ENCODE measurements around the gene FGA. TPM values are rescaled to one million over a fixed set of nuclear protein-coding genes. Genes with fewer than 3 reads are reported as not detected.

The FGA gene
- total and polyA plus RNA-seq, 7 donors = 0.79 to 0.83 TPM; not detected in 5

- no peak overlapping the region for H3K27ac ChIP-seq
- intact Hi-C loops (cut with DNase I) = no loop called here
- DNase-seq (no peak), ATAC-seq (no peak)
- WGBS, 3 donors = 95 to 97% (median 97%) methylated on average over 4 of the region's 4 CpGs
- H3K4me3 ChIP-seq = no peak overlapping the region
- no peaks in the 10 kb centered on the region for H3K27me3 ChIP-seq (ENCODE audit: insufficient read depth in 3 of 3, low read length in 2 of 3)
- no peak for TF ChIP-seq CTCF (IDR thresholded peaks at IDR 0.05)
- H3K36me3 ChIP-seq (ENCODE audit: insufficient read depth in 1 of 2, low read depth in 1 of 2) = peaks cover 0 to 100% of the 10 kb centered on the region in 2 donors
- H3K9me3 ChIP-seq = no peaks in the 10 kb centered on the region
- no peaks in the 10 kb centered on the region for H3K4me1 ChIP-seq
Observed at GRCh38 chr4:154542271-154542879, 48.2 kb downstream of the FGA start.

Other genes starting within 250 kb of the FGA start
- gene DCHS2, start 98.9 kb downstream of the FGA start, total RNA-seq = under 1 TPM; 0.15 to 0.84 (median 0.19) TPM
- under 1 TPM in 2 of 3 donors, not detected in 1; 0.01 to 0.03 TPM for gene DCHS2, start 98.9 kb downstream of the FGA start, polyA plus RNA-seq
- 10 to 100 TPM; 37.9 to 45.8 (median 44.3) TPM for gene PLRG1, start 40.3 kb downstream of the FGA start, total RNA-seq
- gene PLRG1, start 40.3 kb downstream of the FGA start, polyA plus RNA-seq = 10 to 100 TPM; 34.5 to 52.4 (median 36.4) TPM
- under 1 TPM in 2 of 4 donors, not detected in 2; 0.54 to 0.77 TPM for gene FGB, start 27.7 kb downstream of the FGA start, total RNA-seq
- gene FGB, start 27.7 kb downstream of the FGA start, polyA plus RNA-seq = not detected
- gene FGG, start 21.9 kb upstream of the FGA start, total RNA-seq = under 1 TPM in 2 of 4 donors, not detected in 2; 0.75 to 0.84 TPM
- under 1 TPM in 1 of 3 donors, not detected in 2; 0.04 TPM for gene FGG, start 21.9 kb upstream of the FGA start, polyA plus RNA-seq
- gene LRAT, start 153.3 kb upstream of the FGA start, total RNA-seq = not detected
- under 1 TPM in 2 of 3 donors, not detected in 1; 0.01 to 0.05 TPM for gene LRAT, start 153.3 kb upstream of the FGA start, polyA plus RNA-seq
- not detected for gene RBM46, start 190.5 kb upstream of the FGA start, total RNA-seq
- gene RBM46, start 190.5 kb upstream of the FGA start, polyA plus RNA-seq = not detected